ENCODE measurements around the gene GSC2.

Gene GSC2

DNA sequence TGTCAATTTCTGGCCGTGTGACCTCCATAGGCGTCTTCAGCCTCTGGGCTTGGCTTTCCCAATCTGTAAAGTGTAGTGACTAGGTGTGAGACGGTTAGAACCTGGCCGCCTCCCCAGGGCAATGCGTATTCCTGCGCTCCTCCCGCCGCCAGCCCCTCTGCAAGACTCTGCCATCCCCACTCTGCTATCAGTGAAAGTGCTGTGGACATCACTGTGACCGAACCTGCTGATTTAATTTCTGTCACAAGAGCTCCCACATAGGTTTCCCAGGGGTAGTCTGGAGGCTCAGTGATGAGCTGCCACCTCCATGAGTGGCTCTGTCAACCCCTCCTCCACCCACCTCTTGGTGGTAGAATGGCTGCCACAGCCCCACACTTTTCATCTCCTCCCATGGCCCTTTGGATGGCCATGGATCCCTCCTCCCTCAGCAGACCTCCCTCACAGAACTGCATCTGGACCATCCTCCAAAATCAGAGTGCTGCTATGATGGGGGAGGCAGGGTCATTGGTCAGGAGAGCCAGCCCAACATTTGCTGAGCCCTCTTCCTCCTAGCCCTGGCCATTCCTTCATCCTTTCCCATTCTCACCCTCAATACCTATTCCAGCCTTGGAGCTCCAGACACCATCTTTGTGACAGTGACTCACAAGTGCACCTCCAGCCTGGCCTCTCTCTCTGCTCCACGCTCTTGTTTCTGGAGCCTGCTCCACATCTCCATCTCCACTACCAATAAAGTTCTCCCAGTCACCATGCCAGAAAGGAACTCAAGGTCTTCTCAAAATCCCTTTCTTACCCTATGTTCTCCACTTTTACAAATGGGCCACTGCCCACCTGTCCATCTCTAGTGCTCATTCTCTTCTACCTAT lies 1.5 kb upstream of the GSC2 start:
- DNase-seq = no peak

DNA sequence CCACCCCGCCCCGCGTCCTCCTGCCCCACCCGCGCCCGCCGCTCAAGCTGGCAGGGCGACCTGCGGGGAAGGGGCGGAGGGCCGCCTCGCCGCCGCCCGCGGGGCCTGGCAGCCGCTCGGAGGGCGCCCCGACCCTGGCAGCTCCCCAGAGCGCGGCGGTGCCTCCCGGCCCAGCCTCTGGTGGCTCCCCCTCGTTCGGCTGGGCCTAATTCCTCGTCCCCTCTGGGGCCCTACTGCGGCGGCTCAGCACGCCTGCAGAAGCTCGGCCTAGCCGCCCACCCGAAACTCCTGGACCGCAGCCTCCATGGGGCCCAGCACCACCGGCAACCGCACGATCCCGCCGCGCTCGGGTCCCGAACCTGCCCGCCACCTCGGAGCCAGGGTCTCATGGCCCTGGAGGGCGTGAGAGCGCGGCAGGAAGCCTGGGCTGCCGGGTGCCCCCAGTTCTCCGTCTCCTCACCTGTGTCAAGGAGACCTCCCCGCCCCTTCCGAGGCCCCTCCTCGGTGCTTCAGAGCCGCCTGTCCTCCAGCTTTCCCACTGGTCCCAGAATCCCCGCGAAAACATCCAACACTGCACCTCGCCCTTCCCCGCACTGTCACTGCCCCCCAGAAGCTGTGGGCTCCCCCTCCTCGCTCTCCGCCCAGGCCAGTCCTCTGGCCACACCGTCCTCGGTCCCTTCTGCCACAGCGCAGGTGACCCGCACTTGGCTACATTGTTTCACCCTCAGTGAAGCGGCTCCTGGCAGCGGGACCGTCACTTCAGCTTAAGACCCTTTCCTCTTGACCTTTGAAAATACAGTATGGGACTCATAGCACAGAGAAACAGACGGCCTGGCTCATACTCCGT lies 613 bp upstream of the GSC2 start:
- no peak for DNase-seq

DNA sequence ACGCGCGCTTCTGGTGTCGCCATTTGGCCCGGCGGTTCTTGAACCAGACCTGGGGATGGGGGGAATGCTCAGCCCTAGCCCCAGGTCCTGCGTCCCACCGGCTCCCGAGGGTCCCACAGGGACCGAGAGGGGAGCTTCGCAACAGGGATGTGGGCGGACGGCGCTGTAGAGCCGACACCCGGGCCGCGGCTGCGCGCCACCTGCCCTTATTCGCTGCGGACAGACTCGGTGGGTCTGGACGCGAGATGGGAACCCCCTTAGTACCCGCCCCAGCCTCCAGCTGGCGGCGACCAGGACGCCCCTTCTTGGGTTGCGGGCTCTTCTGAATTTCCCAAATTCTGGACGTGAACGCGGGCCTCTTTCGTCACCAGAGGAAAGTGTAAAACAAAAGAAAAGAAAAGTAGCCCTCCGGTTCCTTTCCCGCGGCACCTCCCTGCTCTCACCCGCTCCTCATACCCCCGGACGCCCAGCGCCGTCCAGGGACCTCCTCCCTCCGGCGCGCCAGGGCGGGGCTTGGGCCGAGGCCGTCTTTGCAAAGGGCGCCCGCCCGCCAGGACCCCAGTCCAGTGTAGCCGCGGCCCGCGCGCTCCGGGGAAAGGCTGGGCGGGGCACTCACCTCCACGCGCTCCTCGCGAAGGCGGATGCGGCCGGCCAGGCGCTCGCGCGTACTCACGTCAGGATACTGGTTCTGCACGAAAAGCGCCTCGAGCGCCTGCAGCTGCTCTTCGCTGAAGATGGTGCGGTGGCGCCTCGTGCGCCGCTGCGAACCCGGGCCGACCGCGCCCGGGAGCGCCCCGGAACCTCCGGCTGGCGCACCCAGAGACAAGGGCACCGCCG lies 827 bp downstream of the GSC2 start:
- no peak for DNase-seq

DNA sequence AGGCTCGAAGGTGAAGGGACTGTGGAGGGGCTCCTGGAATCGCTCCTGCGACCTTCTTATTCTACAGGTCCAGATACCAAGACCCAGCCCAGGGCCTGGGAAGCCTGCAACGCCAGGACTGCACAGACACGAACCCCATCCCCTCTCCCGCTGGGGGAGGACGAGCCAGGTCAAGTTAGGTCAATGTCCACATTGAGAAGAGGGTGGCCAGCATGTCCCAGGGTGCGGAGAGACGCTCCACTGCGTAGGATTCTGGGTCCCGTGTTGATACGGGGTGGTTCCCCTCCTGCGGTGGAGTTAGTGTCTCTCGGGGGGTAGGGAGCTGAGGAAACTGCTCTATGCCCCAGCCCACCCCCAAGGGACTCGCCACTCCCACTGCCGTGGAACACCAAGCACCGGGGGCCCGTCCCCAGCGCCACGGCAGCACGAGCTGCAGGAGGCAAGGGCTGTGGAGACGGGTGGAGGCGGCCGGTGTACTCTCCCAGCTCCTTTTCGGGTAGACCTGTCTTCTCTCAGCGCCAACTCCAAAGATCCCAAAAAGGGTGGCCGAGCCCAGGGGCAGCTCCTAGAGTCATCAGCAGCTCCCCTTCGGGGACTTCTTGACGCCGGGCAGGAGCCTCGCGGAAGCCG lies 1.6 kb downstream of the GSC2 start:
- DNase-seq = no peak

DNA sequence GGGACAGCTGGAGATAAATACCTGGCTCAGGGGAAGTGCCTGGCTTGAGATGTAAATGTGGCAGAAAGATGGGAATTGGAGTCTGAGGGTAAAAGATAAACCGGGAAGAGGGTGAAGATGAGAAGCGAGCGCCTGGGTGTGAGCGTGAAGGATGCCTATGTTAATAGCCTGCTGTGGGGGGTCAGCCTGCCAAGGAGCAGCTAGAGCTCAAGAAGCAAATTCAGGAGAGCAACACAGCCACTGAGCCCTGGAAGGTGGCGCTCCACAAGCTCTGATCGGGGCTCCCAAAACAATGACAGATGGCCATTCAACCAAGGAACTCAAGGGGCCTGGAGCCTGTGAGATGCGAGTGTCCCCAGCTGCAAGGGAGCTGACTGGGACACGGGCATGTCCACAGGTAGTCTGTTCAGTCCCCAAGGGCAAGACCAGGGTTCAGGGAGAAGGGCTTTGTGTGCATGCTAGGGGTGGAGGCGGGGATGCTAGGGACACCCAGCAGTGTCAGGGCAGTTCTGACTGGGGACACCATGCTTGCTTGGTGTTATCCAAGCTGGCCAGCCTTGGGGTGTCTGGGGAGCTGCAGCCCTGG lies 2.8 kb downstream of the GSC2 start:
- DNase-seq = no peak

DNA sequence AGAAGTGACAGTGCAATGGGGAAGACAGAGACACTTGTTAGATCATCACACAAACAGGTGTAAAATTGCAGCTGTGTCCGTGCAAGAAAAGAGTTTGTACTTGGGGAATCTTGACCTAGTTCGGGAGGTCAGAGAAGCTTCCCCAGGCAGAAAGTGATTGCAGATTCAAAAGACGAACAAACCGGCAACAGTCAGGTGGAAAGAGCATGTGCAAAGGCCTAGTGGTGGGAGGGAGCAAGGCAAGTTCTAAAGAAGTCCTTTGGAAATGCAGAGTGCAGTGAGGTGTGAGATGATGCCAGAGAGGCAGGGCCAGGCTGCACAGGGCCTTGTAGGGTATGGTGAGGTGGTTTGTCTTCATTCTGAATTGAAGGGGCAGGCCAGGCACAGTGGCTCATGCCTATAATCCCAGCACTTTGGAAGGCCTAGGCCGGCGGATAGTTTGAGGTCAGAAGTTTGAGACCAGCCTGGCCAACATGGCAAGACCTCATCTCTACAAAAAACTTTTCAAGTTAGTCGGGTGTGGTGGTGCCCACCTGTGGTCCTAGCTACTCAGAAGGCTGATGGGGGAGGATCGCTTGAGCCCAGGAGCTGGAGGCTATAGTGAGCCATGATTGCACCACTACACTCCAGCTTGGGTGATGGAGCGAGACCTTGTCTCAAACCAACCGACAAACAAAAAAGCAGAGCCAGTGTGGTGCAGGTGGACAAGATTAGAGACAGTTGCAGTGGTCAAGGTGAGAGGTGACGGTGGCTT lies 3.7 kb downstream of the GSC2 start:
- DNase-seq = no peak

DNA sequence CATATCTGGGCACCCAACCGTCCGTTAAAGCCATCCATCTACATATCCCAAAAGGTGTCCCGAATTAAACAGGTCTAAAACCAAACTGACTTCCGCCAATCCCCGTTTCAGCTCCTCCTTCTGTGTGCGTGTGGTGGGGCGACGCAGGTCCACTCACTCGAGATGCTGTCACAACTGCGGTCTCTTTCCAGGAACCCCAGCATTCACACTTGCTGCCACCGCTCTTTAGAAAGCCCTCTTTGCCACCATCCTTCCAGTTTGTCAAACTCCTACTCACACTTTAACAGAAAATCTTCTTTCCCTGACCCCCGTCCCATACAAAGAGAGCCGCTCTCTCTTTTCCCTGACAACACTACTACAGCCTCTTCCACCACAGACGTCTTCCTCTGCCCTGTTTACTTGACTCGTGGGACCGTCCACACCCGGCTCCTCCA lies 6.1 kb downstream of the GSC2 start:
- no peak for DNase-seq

DNA sequence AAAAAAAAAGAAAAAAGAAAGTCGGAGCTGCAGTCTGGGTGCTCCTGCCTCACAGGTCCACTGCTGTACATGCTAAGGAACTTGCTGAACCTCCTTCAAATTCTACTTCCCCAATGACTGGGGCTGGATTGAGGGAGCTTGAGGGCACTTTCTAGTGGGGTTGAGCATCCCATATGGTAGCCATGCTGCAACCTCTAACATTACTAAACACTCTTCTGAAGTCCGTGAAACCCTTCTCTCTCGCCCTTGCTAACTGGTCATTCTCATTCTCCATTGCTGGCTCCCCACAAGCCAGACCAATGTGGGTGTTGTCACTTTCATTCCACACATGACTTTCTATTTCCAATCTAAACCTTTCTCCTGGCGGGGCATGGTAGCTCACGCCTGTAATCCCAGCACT lies 6.9 kb downstream of the GSC2 start:
- DNase-seq = no peak

DNA sequence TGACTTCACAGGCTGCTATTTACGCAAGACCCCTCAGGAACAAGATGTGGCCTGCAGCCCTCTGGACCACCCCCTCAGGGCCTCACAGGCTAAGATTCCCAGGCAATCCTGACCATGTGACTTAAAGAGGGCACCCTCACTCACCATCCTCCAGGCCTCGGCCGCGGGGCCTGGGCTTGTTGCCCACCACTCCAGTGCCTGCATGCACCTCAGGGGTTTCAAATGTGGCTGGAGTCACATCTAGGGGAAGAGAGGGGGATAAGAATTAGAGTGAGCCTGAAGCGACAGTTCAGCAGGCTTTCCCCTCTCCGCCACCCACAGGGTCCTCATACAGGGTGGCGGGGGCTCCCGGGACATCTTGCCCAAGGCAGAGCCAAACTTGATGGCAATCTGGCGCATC lies 7.7 kb downstream of the GSC2 start:
- no peak for DNase-seq

DNA sequence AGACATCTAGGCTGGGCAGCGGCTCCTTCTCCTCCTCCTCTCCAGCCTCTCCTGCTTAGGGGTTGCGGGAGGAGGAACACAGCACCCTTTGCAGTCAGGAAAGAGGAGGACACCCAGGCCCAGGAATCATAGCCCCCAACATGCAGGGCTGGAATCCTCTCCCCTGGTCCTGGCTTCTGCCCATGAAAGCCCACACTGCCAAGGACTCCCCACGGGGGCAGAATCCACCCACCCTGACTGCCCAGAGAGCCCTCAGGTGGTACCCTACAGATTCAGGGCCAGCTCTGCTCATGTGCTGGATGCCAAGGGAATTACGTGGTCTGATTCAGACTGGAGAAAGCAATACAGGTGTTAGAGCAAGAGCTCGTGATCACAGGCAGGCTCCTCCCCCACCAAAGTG lies 10.1 kb downstream of the GSC2 start:
- DNase-seq = no peak

DNA sequence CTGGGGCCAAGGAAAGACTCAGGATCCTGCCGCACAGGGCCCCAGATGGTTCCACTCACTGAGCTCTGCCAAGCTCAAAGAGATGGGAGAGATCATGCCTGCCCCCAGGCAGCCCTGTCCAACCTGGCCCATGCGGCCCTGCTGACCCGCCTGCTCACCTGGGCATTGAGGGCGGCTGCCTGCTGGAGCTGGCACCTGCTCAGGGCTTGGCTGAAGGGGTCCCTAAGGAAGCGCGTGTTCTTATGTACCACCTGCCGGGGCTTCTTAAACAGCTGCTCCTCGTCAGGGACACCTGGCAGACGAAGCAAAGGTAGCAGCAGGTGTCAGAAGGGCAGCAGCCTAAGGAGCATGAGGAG lies 11.1 kb downstream of the GSC2 start:
- DNase-seq = no peak

DNA sequence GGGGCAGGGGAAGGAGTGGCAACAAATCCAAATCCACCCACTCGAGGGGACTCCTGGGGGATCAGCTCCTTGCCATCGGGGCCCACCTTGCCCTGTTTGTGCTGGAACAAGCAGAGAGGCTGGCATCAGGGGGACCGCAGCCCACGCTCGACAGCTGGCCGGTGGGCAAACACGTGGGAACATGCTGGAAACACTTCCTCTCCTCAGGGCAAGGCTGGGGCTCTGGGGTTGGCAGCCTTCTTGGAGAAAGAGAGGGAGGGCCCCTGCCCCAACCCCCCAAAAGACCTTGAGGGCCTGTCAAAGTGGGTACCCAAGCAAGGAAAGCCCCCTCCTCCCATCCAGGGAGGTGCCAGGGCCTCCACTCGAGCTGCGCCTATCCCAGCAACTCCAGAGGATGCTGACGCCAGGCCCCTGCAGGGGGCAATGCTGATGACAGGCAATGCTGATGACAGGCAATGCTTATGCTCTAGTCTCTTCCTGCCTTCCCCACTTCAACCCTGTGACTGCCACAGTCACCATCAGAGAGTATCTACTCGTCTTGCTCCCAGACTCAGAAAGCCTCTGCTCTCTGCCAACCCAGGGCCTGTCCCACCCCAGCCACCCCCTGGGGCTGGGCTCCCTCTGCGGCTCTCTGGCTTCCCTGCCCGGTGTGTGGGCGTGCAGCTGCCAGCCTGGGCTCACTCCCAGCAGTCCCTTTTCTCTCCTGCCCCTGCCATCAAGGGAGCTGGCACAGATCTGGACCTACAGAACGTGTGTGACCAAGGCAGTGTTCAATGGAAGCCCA lies 11.7 kb downstream of the GSC2 start:
- no peak for DNase-seq

DNA sequence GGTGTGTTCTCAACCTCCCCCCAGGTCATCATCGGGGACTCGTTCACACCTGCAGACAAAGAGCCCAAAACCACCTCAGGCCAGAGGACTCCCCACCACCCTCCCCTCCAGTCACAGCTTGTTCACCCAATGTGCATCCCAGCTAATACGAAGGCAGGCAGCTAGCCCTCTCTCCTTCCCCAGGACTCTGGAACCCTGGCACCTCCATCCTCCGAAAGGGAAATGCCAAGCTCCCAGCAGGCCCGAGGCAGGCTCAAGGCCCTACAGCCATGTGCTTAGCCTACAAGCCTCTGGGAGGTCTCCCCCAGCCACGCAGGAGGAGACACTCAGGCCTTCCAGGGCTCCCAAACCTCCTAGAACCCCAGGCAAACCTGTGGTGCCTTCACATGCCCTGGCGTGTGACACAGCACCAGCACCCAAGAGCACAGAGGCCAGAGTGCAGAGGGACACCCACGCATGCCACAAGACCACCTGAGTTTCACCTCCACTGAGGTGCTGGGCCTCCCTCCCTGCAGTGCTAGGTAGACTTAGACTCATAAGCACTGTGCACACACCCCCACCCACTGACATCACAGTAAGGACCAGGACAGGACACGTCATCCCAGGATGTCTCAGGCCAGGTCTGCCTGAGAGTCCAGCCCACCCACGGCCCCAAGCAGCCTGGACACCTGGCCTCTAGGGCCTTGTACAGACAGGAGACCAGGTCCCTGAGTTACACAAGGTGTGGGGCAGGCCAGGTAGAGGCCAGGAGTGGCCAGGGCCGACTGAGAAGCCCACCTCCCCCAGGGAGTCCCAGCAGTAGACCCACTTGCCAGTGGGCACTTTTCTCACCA lies 12.5 kb downstream of the GSC2 start:
- no peak for DNase-seq

DNA sequence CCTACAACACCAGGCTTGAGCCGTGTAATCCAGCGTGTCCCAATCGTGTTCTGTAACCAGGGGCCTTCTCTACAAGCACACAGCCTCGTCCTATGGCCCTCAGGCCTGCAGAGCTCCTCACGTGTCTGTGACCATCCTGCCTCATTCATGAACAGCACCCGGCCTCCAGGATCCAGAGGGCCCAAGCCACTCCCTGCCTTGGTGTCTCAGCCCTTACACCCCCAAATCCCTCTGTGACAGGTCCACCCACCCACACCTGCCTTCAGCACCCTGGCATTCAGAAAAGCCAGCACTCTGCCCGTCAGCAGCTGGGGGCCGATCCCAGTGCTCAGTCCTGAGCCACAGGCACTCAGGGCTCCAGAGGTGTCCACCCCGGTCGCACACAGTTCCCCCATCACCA lies 13.2 kb downstream of the GSC2 start:
- no peak for DNase-seq

DNA sequence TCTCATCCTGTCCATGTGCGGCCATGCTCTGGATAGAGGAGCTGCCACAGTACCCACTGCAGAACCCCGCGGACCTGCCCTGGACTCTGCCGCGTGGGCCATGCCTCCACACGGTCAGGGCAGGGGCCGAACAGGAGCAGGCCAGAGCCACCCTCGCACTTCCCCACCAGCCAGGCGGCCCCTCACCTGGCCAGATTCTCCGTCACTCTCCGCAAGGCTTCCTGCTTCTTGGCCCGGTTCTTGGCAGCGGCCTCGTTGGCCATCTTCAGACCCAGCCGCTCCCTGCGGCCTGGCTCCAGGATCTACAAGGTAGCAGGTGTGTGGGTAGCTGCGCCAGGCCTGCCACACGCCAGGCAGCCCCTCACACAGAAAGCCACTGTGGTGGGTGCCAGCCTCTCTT lies 15.2 kb downstream of the GSC2 start:
- DNase-seq = no peak

DNA sequence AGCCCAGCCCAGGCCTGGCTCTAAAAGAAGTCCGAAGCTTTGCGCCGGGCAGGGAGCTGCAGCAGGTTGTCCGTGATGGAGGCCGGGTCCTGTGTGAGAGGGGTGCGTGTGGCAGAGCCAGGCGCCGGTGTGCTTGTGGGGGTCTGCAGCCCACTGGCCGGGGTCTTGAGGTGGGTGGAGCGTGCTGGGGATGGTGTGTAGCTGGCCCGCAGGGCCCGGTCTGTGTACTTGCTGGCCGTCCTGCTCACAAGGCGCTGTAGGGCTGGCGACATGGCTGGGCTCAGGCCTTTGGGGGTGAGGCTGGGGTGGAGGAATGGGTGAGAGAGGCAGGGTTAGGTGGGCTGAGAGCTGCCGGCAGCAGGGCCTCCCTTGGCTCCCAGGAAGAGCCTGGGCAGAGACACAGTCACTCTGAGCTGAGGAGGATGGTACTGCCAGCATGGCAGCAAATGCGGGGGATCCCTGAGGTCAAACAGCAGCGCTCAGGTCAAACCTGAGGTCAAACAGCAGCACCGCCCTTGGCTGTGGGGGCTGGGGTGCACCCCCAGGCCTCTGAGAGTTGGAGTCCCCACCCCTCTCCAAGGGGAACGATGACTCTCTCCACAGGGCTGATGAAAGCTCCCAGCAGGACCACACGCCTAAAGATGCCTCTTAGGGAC lies 15.8 kb downstream of the GSC2 start:
- DNase-seq = no peak

DNA sequence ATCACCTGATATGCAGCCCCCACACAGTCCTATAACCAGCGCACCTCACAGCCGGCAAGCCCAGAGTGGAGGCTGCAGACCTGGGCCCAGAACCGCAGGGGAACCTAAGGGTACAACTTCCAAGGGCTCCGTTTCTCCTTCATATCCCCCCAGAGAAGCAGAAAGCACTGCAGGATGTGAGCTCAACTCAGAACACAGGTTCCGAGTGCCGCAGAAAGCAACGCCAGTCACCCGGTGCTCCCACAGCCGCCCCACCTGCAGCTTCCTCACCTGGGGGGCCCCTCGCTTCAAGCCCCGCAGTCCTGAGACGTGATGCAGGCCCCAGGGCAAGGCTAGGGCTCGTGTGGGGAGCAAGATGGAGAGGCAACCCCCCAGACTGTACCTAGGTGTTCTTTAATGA lies 16.5 kb downstream of the GSC2 start:
- DNase-seq = no peak

DNA sequence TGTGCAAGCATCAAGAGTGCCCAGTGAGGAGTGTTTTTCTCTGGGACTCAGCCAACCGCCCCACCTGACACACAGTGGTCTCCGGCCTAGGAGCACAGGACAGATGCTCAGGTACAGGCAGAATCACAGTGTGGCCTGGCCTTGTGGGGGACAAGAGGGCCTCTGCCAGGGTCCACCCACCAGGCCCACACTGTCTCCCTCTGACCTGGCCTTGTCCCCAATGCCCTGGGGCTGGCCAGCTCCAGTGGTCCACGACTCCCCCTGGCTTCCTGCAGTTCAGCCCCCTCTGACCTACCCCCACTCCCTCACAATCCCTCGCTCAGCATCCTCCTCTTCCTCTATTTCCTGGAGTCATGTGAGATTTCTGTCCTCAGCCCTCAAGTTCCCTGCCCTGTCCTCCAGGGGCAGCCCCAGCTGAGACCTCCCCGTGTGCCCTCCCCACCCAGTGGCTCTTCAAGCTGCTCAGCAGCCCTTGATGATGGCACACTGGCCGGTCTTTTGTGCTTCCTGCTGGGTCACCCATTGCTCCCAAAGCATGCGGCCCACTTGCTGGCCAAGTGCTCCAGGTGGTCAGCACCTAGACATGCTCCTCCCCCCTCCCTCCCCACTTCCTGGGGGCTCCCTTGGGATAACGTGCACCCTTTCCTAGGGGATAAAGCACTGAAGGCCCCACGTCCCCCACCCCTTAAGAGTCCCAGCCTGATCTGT lies 17.2 kb downstream of the GSC2 start:
- DNase-seq = no peak

DNA sequence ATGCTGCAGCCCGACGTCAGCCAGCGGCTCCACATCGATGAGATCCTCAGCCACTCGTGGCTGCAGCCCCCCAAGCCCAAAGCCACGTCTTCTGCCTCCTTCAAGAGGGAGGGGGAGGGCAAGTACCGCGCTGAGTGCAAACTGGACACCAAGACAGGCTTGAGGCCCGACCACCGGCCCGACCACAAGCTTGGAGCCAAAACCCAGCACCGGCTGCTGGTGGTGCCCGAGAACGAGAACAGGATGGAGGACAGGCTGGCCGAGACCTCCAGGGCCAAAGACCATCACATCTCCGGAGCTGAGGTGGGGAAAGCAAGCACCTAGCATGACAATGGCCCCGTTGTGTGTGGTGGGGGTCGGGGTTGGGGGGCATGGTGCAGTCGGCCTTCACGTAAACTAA lies 17.9 kb downstream of the GSC2 start:
- DNase-seq = no peak

All from NCI-H2029 (cell line).